HUES64 (cell line): ENCODE data around the gene CENPP.

Experiments used
- H3K27ac ChIP-seq: 2 replicates; pipeline ENCODE4 v1.7.0; 2013; ENCODE audit warnings: low read depth, low read length, inconsistent platforms
- H3K27me3 ChIP-seq: 2 replicates; pipeline ENCODE4 v1.6.1; 2013; ENCODE audit warnings: mild to moderate bottlenecking, low read length; ENCODE audit not compliant: insufficient read depth
- H3K36me3 ChIP-seq: 2 replicates; pipeline ENCODE4 v1.6.1; 2013; ENCODE audit warnings: mild to moderate bottlenecking, low read length; ENCODE audit not compliant: insufficient read depth
- H3K4me1 ChIP-seq: 2 replicates; pipeline ENCODE4 v1.6.1; 2013; ENCODE audit warnings: mild to moderate bottlenecking, low read length, moderate library complexity; ENCODE audit not compliant: insufficient read depth
- H3K4me3 ChIP-seq: 2 replicates; pipeline ENCODE4 v1.5.1; 2013; ENCODE audit warnings: mild to moderate bottlenecking, low read length, moderate library complexity
- H3K9ac ChIP-seq: 2 replicates; pipeline ENCODE4 v1.6.1; 2013; ENCODE audit warnings: mild to moderate bottlenecking, low read depth, low read length
- H3K9me3 ChIP-seq: 2 replicates; pipeline ENCODE4 v1.6.1; 2013; ENCODE audit warnings: low read depth, low read length; ENCODE audit not compliant: insufficient read depth
- WGBS: fragments of 150-250, 120-280 bp; methylation state at CpG from one replicate; pipeline ENCODE4 v1.1.7; 2013; ENCODE audit warnings: missing lambda C conversion rate; 5-methylcytosine and 5-hydroxymethylcytosine counted together

Gene CENPP

GRCh38 chr9:92426501-92427145 is 100.9 kb downstream of the CENPP start:
- H3K9ac ChIP-seq, result no peak overlapping the region
- H3K4me3 ChIP-seq, result no peak overlapping the region
- no peaks in the 10 kb centered on the region for H3K4me1 ChIP-seq
- H3K36me3 ChIP-seq, result no peaks in the 10 kb centered on the region
- no peaks in the 10 kb centered on the region for H3K9me3 ChIP-seq
- WGBS, result 93% methylated on average over 5 of the region's 5 CpGs
- H3K27me3 ChIP-seq, result no peaks in the 10 kb centered on the region
- no peak overlapping the region for H3K27ac ChIP-seq

GRCh38 chr9:92429836-92430235 is 104.1 kb downstream of the CENPP start:
- H3K36me3 ChIP-seq, result no peaks in the 10 kb centered on the region
- H3K4me3 ChIP-seq, result no peak overlapping the region
- no peaks in the 10 kb centered on the region for H3K27me3 ChIP-seq
- H3K9ac ChIP-seq, result no peak overlapping the region
- H3K9me3 ChIP-seq, result no peaks in the 10 kb centered on the region
- no peaks in the 10 kb centered on the region for H3K4me1 ChIP-seq
- no CpG with 5 or more reads among the region's 2 CpGs for WGBS
- no peak overlapping the region for H3K27ac ChIP-seq

- Histone ChIP-seq H3K36me3 (no peaks in the 10 kb centered on the region), H3K4me3 (no peak overlapping the region), H3K27ac (no peak overlapping the region), H3K9me3 (no peaks in the 10 kb centered on the region), H3K27me3 (no peaks in the 10 kb centered on the region), H3K4me1 (no peaks in the 10 kb centered on the region), H3K9ac (no peak overlapping the region)
- WGBS, result 89% methylated on average over 5 of the region's 5 CpGs
Observed at GRCh38 chr9:92432350-92432749, 106.6 kb downstream of the CENPP start.

DNA sequence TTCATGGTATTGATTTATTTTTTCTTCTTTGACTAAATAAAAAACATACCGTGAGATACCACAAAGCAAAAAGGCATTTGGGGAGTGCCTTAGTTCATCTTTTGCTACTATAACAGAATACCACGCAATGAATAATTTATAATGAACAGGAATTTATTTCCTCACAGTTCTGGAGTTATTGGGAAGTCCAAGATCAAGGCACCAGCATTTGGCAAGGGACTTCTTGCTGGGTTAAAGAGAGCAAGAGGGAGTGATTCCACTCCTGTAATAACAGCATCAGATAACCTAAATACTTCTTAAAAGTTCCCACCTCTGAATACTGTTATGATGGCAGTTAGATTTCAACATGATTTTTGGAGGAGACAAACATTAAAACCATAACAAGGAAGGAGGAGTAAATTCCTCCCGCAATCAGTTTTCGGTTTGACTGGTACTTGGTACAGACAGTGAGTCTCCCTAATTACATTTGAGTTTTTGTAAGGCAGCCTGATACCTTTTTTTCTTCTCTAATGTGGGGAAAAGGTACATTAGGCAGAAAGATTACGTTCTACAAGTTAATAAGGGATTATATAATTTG is 107.3 kb downstream of the CENPP start:
- H3K27ac ChIP-seq, result no peak overlapping the region
- H3K9ac ChIP-seq, result no peak overlapping the region
- H3K36me3 ChIP-seq, result no peaks in the 10 kb centered on the region
- H3K4me3 ChIP-seq, result no peak overlapping the region
- H3K27me3 ChIP-seq, result no peaks in the 10 kb centered on the region
- no peaks in the 10 kb centered on the region for H3K4me1 ChIP-seq
- WGBS, result 100% methylated on average over 2 of the region's 5 CpGs
- H3K9me3 ChIP-seq, result no peaks in the 10 kb centered on the region

DNA sequence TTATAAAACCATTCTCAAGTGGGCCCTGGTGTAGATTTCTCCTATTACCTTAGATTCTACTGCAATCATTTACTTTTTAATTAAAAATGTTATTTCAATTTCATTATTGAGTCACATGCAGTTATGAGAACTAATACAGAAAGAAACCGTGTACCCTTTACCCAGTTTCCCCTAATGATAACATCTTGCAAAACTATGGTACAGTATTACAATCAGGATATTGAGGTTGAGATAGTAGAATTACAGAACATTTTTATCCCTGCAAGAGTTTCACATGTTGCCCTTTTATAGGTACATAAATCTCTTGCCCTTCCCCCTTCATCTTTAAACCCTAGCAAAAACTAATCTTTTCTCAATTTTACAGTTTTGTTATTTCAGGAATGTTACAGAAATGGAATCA is 109.5 kb downstream of the CENPP start:
- Histone ChIP-seq H3K9me3 (no peaks in the 10 kb centered on the region), H3K4me1 (no peaks in the 10 kb centered on the region), H3K27me3 (no peaks in the 10 kb centered on the region), H3K36me3 (no peaks in the 10 kb centered on the region), H3K27ac (no peak overlapping the region), H3K9ac (no peak overlapping the region), H3K4me3 (no peak overlapping the region)
- WGBS, result 83% methylated on average over 1 of the region's 1 CpG

- no peaks in the 10 kb centered on the region for H3K27me3 ChIP-seq
- no peak overlapping the region for H3K27ac ChIP-seq
- no peak overlapping the region for H3K9ac ChIP-seq
- H3K4me1 ChIP-seq, result no peaks in the 10 kb centered on the region
- WGBS, result 88% methylated on average over 4 of the region's 5 CpGs
- no peak overlapping the region for H3K4me3 ChIP-seq
- H3K36me3 ChIP-seq, result no peaks in the 10 kb centered on the region
- no peaks in the 10 kb centered on the region for H3K9me3 ChIP-seq
Observed at GRCh38 chr9:92438900-92439526, 113.3 kb downstream of the CENPP start.

GRCh38 chr9:92439921-92440750 is 114.4 kb downstream of the CENPP start:
- Histone ChIP-seq H3K36me3 (no peaks in the 10 kb centered on the region), H3K27ac (no peak overlapping the region), H3K9ac (no peak overlapping the region), H3K9me3 (no peaks in the 10 kb centered on the region), H3K4me1 (no peaks in the 10 kb centered on the region), H3K4me3 (no peak overlapping the region), H3K27me3 (no peaks in the 10 kb centered on the region)
- 97% methylated on average over 5 of the region's 5 CpGs for WGBS

- 92% methylated on average over 4 of the region's 6 CpGs for WGBS
- H3K36me3 ChIP-seq, result no peaks in the 10 kb centered on the region
- no peak overlapping the region for H3K27ac ChIP-seq
Observed at GRCh38 chr9:92440751-92441046, 114.9 kb downstream of the CENPP start.

DNA sequence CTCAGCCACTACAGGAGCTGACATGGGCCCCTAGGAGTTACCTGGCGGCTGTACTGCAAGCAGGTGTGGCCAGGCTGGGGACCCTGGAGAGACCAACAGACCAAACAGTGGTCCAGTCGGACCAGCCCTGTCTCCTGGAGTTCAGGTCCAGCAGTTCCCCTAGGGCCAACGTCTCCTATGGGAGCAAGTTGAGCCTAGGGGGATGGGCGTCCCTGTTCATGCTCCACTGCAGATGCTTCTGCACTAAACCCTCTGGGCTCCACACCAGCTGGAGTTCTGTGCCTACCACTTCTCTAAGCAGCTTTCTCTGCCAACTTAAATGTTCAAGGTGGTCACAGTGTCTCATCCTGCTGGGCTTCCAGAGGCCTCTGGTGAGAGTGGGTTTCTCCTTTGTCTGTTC is 119.1 kb downstream of the CENPP start:
- WGBS, result 91% methylated on average over 4 of the region's 4 CpGs

More at GRCh38 chr9:92440751-92441046, 114.9 kb downstream of the CENPP start:
- H3K9ac ChIP-seq, result no peak overlapping the region
- no peaks in the 10 kb centered on the region for H3K27me3 ChIP-seq
- no peaks in the 10 kb centered on the region for H3K9me3 ChIP-seq
- H3K4me1 ChIP-seq, result no peaks in the 10 kb centered on the region
- no peak overlapping the region for H3K4me3 ChIP-seq

DNA sequence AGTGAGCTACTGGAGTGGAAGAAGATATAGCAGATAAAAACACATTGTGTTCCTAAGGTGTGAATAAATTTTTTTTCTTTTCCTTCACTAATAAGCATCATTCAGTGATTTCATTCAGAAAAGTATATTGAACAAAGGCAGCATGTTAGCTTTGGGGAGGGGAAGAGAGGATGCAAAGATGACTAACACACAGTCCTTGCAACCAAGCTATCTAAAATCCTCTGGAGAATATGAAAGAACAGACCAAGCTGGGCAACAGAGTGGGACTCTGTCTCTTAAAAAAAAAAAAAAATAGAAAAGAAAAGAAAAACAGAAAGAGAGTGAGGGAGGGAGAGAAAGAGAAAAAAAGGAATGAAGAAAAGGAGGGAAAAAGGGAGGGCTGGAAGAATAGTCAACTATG is 120.8 kb downstream of the CENPP start:
- no peaks in the 10 kb centered on the region for H3K9me3 ChIP-seq
- no peaks in the 10 kb centered on the region for H3K36me3 ChIP-seq
- peaks cover 10% of the 10 kb centered on the region for H3K4me1 ChIP-seq
- H3K27me3 ChIP-seq, result no peaks in the 10 kb centered on the region
- no peak overlapping the region for H3K4me3 ChIP-seq
- no peak overlapping the region for H3K27ac ChIP-seq
- H3K9ac ChIP-seq, result no peak overlapping the region

More for the DNA sequence above, 119.1 kb downstream of the CENPP start:
- Histone ChIP-seq H3K4me3 (no peak overlapping the region), H3K9me3 (no peaks in the 10 kb centered on the region), H3K27me3 (no peaks in the 10 kb centered on the region), H3K4me1 (peaks cover 10% of the 10 kb centered on the region), H3K9ac (no peak overlapping the region), H3K36me3 (no peaks in the 10 kb centered on the region), H3K27ac (no peak overlapping the region)

DNA sequence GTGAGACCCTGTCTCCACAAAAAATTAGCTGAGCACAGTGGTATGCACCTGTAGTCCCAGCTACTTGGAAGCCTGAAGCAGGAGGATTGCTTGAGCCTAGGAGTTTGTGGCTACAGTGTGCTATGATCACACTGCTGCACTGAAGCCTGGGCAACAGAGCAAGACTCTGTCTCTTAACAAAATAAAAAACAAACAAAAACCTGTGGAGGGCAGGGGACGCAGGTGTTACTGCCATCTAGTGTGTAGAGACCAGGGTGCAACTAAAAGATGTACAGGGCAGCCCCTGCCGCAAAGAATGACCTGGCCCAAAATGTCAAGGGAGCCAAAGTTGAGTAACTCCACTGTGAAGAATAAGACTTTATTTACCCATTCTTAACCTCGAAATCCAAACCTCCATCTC is 129.5 kb downstream of the CENPP start:
- no peaks in the 10 kb centered on the region for H3K27me3 ChIP-seq
- H3K9me3 ChIP-seq, result no peaks in the 10 kb centered on the region
- H3K4me1 ChIP-seq, result no peaks in the 10 kb centered on the region
- no peak overlapping the region for H3K4me3 ChIP-seq
- 84% methylated on average over 2 of the region's 3 CpGs for WGBS
- H3K9ac ChIP-seq, result no peak overlapping the region
- H3K27ac ChIP-seq, result no peak overlapping the region
- no peaks in the 10 kb centered on the region for H3K36me3 ChIP-seq
